ENCODE results near the gene MSI2. TPM values are rescaled to one million over a fixed set of nuclear protein-coding genes. Genes with fewer than 3 reads are reported as not detected.

The MSI2 gene
- total RNA-seq, 2 experiments from 2014 or later: 131 to 164 TPM

DNA sequence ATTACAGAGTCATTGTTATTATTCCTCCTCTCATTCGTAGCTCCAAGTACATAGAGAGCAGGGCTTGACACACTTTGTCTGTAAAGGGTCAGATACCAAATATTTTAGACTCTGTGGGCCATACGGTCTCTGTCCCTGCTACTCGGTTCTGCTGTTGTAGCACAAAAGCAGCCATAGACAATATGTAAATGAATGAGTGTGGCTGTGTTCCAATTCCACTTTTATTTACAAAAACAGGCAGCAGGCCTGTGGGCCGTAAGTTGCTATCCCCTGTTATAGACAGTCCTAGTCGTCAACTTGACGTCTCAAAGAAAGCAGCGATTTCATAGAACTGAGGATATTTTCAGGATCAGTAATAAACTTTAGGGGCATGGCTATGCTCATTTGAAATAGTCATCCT lies 161.6 kb downstream of the MSI2 start:
- Histone ChIP-seq H3K9me2 (ENCODE audit: insufficient read depth, low read length) (no peaks in the 10 kb centered on the region), H3K4me2 (ENCODE audit: low read length) (no peak overlapping the region), H3K36me3 (ENCODE audit: insufficient read depth, low read length) (peaks cover 15% of the 10 kb centered on the region), H3K9me3 (ENCODE audit: low read length) (peaks cover 8% of the 10 kb centered on the region; the same call in 1 of the 2 replicates), H3K4me3 (ENCODE audit: low read depth, low read length, poor library complexity, severe bottlenecking) (no peak overlapping the region), H2AFZ (ENCODE audit: low read length) (no peak overlapping the region), H4K20me1 (ENCODE audit: insufficient read depth, low read length) (peaks cover 2% of the 10 kb centered on the region; the same call in 1 of the 2 replicates), H3K27ac (ENCODE audit: low read depth, low read length, poor library complexity, severe bottlenecking) (no peak overlapping the region), H3K79me2 (ENCODE audit: insufficient read depth, low read depth, low read length) (no peaks in the 10 kb centered on the region), H3K4me1 (ENCODE audit: insufficient read depth, low read length, poor library complexity, severe bottlenecking) (peaks cover 9% of the 10 kb centered on the region)
- ChIA-PET CTCF (ENCODE audit: unreplicated experiment) (no interaction called here), POLR2A (interaction anchor here (1.5 kb wide), 1 partner anchor 17 kb away, joined by 3 read pairs; no protein-coding TSS in a partner anchor)
- no peak for TF ChIP-seq EZH2phosphoT487 (IDR thresholded peaks at IDR 0.05; ENCODE audit: borderline replicate concordance, low read depth, low read length)
- TF ChIP-seq, protein P1, sequence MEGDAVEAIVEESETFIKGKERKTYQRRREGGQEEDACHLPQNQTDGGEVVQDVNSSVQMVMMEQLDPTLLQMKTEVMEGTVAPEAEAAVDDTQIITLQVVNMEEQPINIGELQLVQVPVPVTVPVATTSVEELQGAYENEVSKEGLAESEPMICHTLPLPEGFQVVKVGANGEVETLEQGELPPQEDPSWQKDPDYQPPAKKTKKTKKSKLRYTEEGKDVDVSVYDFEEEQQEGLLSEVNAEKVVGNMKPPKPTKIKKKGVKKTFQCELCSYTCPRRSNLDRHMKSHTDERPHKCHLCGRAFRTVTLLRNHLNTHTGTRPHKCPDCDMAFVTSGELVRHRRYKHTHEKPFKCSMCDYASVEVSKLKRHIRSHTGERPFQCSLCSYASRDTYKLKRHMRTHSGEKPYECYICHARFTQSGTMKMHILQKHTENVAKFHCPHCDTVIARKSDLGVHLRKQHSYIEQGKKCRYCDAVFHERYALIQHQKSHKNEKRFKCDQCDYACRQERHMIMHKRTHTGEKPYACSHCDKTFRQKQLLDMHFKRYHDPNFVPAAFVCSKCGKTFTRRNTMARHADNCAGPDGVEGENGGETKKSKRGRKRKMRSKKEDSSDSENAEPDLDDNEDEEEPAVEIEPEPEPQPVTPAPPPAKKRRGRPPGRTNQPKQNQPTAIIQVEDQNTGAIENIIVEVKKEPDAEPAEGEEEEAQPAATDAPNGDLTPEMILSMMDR (conservative IDR thresholded peaks at IDR 0.05; ENCODE audit: low read length): no peak
- BruUV-seq (replicated peaks): no TSS peak
- DNase-seq (ENCODE audit: low spot score): no peak
- intact Hi-C loops (cut with micrococcal nuclease; ENCODE audit: unreplicated experiment): no loop called here

DNA sequence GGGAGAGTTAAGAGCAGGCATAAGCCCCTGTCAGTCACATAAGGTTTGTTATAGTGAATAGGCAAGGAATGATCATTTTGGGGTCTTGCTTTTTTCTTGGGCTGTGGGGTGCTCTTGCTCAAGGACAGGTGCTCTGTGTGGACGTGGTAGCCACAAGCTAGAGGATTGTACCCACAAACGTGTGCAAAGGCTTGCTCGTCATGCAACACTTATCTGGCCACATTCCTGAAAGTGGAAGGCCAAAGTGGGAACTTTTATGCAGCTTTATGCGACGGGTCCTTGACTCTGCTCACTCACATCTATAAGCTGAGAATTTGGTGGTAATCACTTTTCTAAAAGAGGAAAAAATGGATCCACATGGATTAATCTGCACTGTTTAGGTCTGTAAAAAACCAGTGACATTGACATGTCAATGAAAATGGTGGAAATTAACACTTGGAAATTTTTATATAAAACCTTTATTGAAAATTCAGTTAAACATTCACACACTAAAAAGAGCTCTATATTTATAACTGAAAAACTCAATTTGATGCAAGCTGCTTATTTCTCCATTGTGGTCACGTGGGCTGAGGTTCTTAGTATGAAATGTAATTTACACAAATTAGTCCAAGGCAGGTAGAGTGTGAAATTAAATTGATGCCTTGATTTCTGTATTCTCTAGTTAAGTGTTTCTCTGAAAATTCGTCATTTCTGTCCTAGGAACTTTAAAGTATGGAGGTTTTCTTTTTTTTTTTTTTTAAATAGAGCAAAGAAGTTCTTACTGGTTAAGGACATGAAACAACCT lies 162.3 kb downstream of the MSI2 start:
- Histone ChIP-seq H3K27ac (ENCODE audit: low read depth, low read length, poor library complexity, severe bottlenecking) (no peak overlapping the region), H3K4me1 (ENCODE audit: insufficient read depth, low read length, poor library complexity, severe bottlenecking) (peaks cover 9% of the 10 kb centered on the region), H3K9me2 (ENCODE audit: insufficient read depth, low read length) (no peaks in the 10 kb centered on the region), H3K79me2 (ENCODE audit: insufficient read depth, low read depth, low read length) (no peaks in the 10 kb centered on the region), H3K4me2 (ENCODE audit: low read length) (no peak overlapping the region), H3K36me3 (ENCODE audit: insufficient read depth, low read length) (peaks cover 15% of the 10 kb centered on the region), H2AFZ (ENCODE audit: low read length) (no peak overlapping the region), H3K9me3 (ENCODE audit: low read length) (peaks cover 8% of the 10 kb centered on the region; the same call in 1 of the 2 replicates), H3K4me3 (ENCODE audit: low read depth, low read length, poor library complexity, severe bottlenecking) (no peak overlapping the region), H4K20me1 (ENCODE audit: insufficient read depth, low read length) (peaks cover 7% of the 10 kb centered on the region; the same call in 1 of the 2 replicates)
- TF ChIP-seq, protein P1 (conservative IDR thresholded peaks at IDR 0.05; ENCODE audit: low read length): no peak
- TF ChIP-seq EZH2phosphoT487 (IDR thresholded peaks at IDR 0.05; ENCODE audit: borderline replicate concordance, low read depth, low read length): no peak
- DNase-seq (ENCODE audit: low spot score): no peak
- intact Hi-C loops (cut with micrococcal nuclease; ENCODE audit: unreplicated experiment): no loop called here
- no TSS peak for BruUV-seq (replicated peaks)
- CTCF ChIA-PET (ENCODE audit: unreplicated experiment): no interaction called here
- POLR2A ChIA-PET: interaction anchor here (0.7 to 1.5 kb wide), 2 partner anchors 11 to 17 kb away, joined by 3 to 4 read pairs; no protein-coding TSS in a partner anchor
